Measurements from ENCODE around the gene MICAL2.
"Not testable (repeated sequence)": the region's sequence is repeated elsewhere in the genome, so short reads cannot be mapped to it uniquely, and the experiment has no call there.

MICAL2 gene

DNA sequence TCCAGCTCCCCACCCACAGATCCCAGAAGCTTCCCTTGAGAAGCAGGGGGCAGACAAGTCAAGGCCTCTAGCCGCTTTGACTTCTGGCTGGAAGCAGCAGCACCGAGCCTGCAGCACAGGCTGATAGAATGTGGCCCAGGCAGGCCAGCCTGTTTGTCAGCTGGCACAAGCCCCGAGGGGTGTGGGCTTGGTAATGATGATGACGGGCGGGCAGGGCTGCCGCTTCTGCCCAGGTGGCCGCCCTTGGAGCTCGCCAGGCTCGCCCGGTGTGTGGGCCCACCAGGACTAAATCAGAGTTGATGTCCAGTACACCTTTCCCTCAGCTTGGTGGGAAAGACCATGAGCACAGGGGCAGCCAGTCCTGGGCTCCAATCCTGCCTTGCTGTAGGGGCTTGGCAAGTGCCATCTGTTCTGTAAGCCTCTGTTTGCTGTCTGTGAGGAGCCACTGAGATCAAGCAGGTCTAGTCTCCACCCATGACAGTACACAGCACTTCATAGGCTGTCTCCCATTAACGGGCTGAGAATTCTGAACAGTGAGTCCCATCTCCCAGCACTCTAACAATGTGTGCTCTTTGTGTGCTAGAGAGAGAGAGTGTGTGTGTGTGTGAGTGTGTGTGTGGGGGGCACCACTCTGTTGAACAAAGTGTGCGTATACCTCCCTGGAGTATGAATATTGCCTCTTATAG lies 26.8 kb downstream of the MICAL2 start:
- DNase-seq, result no peak

DNA sequence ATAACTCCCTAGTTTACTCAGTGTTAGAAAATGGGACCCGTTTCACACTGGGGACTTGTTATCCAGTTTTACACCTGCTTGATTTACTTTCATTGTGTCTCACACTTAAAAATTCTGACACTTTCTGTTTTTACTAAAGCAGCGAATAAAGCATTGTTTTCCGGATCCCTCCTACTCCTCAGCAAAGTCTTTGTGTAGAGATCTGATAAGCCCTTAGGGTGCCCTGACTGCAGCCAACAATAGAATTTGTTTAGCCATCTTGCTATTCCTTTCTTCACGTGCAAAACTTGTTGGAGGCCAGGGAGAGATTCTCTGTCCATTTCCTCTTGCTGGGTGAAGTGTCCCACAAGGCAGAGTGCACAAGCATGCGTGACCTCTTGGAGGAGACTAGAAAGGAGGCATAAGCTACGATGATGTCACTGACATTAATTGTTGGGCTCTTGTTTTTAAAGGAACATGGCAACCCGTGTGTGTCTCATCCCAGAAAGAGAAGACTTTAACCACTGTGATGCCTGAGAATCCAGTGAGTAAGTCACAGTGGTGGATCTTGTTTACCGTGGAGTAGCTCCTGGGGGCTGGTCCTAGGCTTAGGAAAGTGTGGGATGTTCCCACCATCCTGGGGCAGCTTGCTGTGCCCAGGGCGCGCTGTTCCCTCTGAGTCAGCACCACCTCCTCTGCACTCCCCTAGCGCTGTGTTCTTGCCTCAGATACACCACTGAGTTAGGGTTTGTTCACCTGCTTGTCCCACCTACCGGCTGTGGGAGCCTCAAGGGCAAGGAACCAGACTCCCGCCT lies 27.7 kb downstream of the MICAL2 start:
- no peak for DNase-seq

- no peak for DNase-seq
Observed at GRCh38 chr11:12139144-12139881, 28.9 kb downstream of the MICAL2 start.

DNA sequence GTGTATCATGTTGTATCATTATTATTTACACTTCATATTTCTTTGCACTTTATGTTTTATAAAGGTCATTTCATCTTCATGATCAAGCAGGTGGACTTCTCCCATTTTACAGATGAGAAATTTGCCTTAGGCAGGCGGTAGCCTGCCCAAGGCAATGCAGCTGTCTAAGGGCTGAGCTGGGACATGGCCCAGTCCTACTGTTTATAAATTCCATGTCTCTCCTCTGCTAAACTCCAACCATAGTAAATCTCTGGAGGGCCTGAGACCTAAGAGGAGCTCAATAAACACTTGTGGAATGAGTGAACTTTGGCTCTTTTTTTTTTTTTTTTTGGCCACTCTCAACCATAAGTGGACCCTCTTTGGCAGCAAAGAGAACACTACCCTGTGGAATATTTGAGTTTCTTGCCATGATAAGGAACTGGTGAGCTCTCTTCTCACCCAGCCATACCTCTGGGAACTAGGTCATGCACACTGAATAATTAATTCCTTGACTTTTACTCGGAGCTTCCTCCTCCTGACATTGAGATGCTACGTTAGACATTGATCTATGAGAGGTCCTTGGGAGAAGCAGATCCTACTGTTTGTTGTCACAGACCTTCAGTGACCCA lies 29.9 kb downstream of the MICAL2 start:
- DNase-seq, result no peak

DNA sequence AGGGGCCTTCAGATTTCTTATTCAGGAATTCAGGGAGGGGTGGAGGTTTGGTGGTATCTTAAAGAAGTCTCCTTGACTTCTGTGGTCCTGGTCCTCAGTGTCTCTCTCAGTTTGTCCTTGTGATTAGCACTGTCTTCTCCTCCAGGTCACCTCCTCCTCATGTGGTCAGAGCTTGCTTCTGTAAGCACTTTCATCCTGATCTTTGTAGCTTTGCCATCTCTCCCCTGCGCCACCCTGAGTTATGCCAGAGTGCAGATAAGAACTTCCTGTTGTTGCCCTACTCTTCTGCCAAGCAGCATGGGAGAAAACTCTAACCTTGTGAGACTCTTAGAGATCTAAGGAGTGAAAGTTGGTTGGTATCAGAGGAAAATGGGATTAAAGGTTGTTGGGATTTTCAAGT lies 30.9 kb downstream of the MICAL2 start:
- DNase-seq, result no peak

DNA sequence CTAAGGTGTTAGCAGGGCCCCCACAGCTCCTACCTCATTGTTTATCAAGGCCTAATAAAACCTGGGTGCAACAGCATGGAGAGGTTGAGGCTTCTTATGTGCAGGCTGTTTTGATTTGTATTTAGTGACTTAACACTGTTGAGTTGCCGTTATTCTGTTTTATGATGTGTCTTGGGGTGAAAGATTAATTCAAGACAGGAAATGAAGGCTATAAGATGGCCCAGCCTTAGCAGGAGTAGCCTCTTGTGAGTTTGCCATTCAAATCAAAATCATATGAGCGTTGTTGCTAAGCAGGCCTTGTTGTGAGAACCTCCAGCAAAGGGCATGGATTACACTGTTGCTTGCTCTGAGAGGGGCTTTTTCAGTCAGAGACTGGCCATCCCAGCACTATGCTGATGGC lies 31.8 kb downstream of the MICAL2 start:
- DNase-seq, result no peak

DNA sequence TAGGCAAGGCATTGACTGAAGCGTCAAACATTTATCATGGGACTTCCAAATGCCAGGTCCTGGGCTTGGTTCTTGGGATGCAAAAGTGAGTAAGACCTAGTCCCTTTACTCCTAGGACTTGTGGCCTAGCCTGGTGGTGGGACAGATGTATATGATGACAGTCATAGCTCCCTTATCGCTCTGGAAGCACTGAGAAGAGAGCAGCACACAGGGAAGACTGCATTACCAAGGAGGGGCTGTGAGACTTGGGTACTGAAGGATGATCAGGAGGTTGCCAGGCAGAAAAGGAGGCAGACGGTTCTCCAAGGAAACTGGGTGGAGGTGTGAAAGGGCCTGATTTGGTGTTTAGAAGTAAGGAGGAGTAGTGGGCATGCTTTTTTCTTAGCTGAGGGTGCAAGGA lies 32.5 kb downstream of the MICAL2 start:
- no peak for DNase-seq

- DNase-seq, result no peak
Observed at GRCh38 chr11:12143461-12144258, 33.3 kb downstream of the MICAL2 start.

GRCh38 chr11:12144330-12145174 lies 34.2 kb downstream of the MICAL2 start:
- no peak for DNase-seq

GRCh38 chr11:12146678-12147077 lies 36.3 kb downstream of the MICAL2 start:
- DNase-seq, result not testable (repeated sequence)

DNA sequence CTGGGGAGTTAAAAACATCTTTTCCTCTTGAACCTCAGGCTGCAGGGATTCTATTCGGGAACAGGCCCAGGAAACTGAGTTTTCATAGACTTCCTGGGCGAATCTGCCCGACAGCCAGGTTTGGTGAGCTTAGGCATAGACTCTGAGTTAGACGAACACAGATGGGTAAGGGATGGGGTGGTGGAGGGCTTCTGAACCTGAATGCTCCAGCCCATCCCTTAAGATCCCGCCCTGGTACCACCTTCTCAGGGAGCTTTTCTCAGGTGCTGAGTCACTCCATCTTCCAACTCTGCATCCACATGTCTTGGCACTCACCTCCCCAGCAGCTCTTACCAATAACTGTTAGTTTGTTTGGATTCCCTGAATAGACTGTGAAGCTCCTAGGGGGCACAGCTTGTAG lies 37.4 kb downstream of the MICAL2 start:
- no peak for DNase-seq

- DNase-seq, result no peak
Observed at GRCh38 chr11:12148466-12148865, 38.1 kb downstream of the MICAL2 start.

GRCh38 chr11:12148882-12149281 lies 38.5 kb downstream of the MICAL2 start:
- no peak for DNase-seq

- DNase-seq, result no peak
Observed at GRCh38 chr11:12149672-12150225, 39.4 kb downstream of the MICAL2 start.

DNA sequence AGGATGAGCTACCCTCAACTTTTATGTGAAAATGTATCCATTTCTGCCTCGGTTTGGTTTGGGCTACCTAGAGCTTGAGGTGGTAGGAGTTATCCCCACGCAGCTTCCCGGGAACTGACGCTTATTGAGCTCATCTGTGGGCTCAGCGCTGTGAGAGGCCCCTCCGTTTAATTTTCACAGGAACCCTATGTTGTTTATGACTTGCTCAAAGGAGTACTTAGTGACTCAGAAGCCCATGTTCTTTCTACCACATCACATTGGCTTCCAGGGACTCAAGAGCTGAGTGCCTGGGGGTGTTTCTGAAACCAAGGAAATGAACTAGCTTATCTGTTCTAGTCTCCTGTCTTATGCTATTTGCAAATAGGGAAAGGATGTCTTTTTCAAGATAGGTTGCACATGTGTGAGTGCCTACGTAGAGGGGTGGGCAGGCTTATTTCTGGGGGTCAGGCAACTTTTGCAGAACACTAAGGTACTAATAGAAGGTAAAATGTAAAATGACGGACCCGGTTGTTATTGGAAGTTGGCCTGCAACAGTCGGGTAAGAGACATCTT lies 40.5 kb downstream of the MICAL2 start:
- no peak for DNase-seq

DNA sequence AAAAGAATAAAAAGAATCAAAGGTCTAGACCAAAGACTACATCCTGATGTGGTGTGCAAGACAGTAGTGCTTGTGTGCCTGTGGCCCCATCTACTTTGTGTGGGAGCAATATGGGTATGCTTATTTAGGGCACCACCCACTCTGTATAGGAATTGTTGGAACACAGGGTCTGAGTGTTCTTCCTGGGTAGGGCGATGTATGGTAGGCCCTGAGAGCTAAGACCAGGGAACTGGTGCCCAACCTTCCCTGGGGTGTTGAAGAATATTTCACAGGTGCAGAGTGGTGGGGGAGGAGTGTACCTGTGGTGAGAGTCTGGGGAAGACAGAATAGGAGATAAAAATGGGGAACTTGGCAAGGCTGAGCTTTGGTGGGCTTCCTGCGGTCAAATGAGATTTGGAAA lies 41.9 kb downstream of the MICAL2 start:
- no peak for DNase-seq

- no peak for DNase-seq
Observed at GRCh38 chr11:12154871-12155668, 44.7 kb downstream of the MICAL2 start.

DNA sequence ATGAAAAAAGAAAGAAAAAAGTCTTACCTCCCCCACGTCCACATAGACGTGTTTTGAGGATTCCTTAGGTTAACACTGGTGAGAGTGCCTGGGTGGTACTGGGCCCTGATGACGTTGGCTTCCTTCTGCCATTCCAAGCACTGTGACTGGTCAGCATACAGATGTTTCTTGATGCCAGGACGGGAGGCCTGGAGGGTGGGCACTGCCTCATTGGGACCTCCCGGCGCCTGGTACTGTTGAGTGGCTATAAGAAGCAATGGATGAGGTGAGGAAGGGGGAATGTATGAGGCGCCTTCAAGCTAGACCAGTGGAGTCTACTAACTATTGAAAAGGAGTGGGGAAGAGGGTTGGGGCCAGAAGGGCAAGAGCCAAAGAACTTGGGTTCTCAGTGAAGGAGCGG lies 45.3 kb downstream of the MICAL2 start:
- no peak for DNase-seq

DNA sequence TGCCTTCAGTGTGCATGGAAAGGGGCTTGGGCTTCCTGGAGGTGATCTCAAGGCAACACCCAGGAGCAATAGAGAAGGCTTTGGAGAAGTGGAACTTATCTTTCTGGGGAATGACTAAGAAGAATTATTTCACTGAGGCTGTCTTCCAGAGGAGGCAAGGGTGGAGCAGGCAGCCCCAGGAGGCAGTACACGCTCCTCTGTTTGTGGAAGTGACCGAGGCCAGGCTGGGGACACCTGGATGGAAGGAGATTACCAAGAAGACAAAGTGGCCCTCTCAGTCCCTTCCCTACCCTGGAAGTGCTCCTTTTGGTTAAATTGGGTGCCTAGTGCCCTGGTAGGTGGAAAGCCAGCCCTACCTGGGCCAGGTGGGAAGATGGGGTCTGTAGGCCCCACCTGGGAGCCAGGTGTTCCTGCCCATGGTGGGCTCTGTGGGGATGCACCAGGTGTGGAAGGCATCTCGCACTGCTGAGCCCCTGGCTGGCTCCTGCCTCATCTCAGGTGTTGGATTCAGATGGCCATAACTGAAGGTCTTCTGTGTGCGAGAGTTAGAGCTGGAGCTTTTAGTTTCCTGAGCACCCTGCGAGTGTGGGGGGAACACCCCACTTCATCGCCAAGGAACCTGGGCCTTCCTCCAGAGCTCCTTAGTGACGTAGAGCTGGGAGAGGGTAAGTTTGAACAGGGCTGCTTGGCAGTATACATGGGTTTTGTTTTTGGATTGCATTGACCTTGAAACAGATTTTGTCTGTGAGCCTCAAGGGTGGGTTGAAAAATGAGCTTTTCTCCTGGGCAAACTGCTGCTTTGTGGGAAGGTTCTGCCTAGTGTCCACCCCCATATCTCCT lies 46.1 kb downstream of the MICAL2 start:
- no peak for DNase-seq
